ENCODE results near the gene PDXP. TPM values are rescaled to one million over a fixed set of nuclear protein-coding genes. Genes with fewer than 3 reads are reported as not detected.
A peak's percentile ranks its signal among the peaks of the same experiment; 100 is the strongest.

Gene PDXP
- total RNA-seq, 4 donors from 2014 or later: 10.3 to 28.7 (median 16.6) TPM

GRCh38 chr22:37627121-37627520 lies 31.4 kb upstream of the PDXP start:
- ATAC-seq: no peak
- TF ChIP-seq CTCF (IDR thresholded peaks at IDR 0.05 in 4 of 5, conservative IDR thresholded peaks at IDR 0.05 in 1 of 5) (no peak), POLR2A (IDR thresholded peaks at IDR 0.05) (no peak)
- in situ Hi-C loops (cut with MboI; ENCODE audit: low sequenced_read_pairs in 4 of 4): loop anchor here in 2 of 4 donors (10.0 to 25.0 kb wide), 3 partner anchors 58 to 160 kb away; partner anchors contain the start of genes NOL12 (in 1 of the 2) and TRIOBP (in 1 of the 2)
- H3K4me3 ChIP-seq: no peak overlapping the region
- intact Hi-C loops (cut with DNase I; ENCODE audit: low total_unique reads): loop anchor here (5.0 kb wide), 1 partner anchor 50 kb away; the partner anchor contains the start of gene LGALS1
- H3K9me3 ChIP-seq: no peaks in the 10 kb centered on the region
- peaks cover 14 to 15% of the 10 kb centered on the region in 2 donors for H3K4me1 ChIP-seq
- H3K27me3 ChIP-seq: no peaks in the 10 kb centered on the region
- H3K36me3 ChIP-seq: peaks cover 0 to 45% of the 10 kb centered on the region in 2 donors
- no peak for DNase-seq
- H3K27ac ChIP-seq: peak overlapping the region in 3 of 4 donors; percentile 37 to 76 (median 63)

- Histone ChIP-seq H3K9me3 (no peaks in the 10 kb centered on the region), H3K36me3 (peaks cover 0 to 49% of the 10 kb centered on the region in 2 donors), H3K27me3 (no peaks in the 10 kb centered on the region), H3K4me1 (peaks cover 14 to 15% of the 10 kb centered on the region in 2 donors), H3K27ac (peak overlapping the region in 1 of 4 donors; percentile 37), H3K4me3 (no peak overlapping the region)
- DNase-seq (no peak), ATAC-seq (no peak)
- TF ChIP-seq CTCF (IDR thresholded peaks at IDR 0.05 in 4 of 5, conservative IDR thresholded peaks at IDR 0.05 in 1 of 5): no peak
- TF ChIP-seq POLR2A (IDR thresholded peaks at IDR 0.05): no peak
- intact Hi-C loops (cut with DNase I; ENCODE audit: low total_unique reads): loop anchor here (5.0 kb wide), 1 partner anchor 50 kb away; the partner anchor contains the start of gene LGALS1
- in situ Hi-C loops (cut with MboI; ENCODE audit: low sequenced_read_pairs in 4 of 4): loop anchor here in 2 of 4 donors (10.0 to 25.0 kb wide), 3 partner anchors 57 to 160 kb away; partner anchors contain the start of genes NOL12 (in 1 of the 2) and TRIOBP (in 1 of the 2)
These were observed 31.0 kb upstream of the PDXP start for GRCh38 chr22:37627545-37627944.

- Histone ChIP-seq H3K4me1 (peaks cover 23 to 27% of the 10 kb centered on the region in 2 donors), H3K27ac (no peak overlapping the region), H3K9me3 (no peaks in the 10 kb centered on the region), H3K27me3 (no peaks in the 10 kb centered on the region), H3K36me3 (peaks cover 0 to 54% of the 10 kb centered on the region in 2 donors), H3K4me3 (no peak overlapping the region)
- no peak for DNase-seq
- in situ Hi-C loops (cut with MboI; ENCODE audit: low sequenced_read_pairs in 4 of 4) (loop anchor here in 2 of 4 donors (10.0 to 25.0 kb wide), 3 partner anchors 56 to 158 kb away; partner anchors contain the start of genes NOL12 (in 1 of the 2) and TRIOBP (in 1 of the 2)), intact Hi-C loops (cut with DNase I; ENCODE audit: low total_unique reads) (loop anchor here (5.0 kb wide), 1 partner anchor 48 kb away; the partner anchor contains the start of gene LGALS1)
- no peak for ATAC-seq
- TF ChIP-seq CTCF (IDR thresholded peaks at IDR 0.05 in 4 of 5, conservative IDR thresholded peaks at IDR 0.05 in 1 of 5): no peak
- no peak for TF ChIP-seq POLR2A (IDR thresholded peaks at IDR 0.05)
These were observed 29.7 kb upstream of the PDXP start for GRCh38 chr22:37628830-37629229.

GRCh38 chr22:37629928-37630327 lies 28.6 kb upstream of the PDXP start:
- Histone ChIP-seq H3K4me3 (no peak overlapping the region), H3K36me3 (peaks cover 0 to 47% of the 10 kb centered on the region in 2 donors), H3K27ac (no peak overlapping the region), H3K4me1 (peaks cover 34 to 38% of the 10 kb centered on the region in 2 donors), H3K27me3 (no peaks in the 10 kb centered on the region), H3K9me3 (no peaks in the 10 kb centered on the region)
- intact Hi-C loops (cut with DNase I; ENCODE audit: low total_unique reads): loop anchor here (5.0 kb wide), 1 partner anchor 47 kb away; the partner anchor contains the start of gene LGALS1
- no peak for DNase-seq
- in situ Hi-C loops (cut with MboI; ENCODE audit: low sequenced_read_pairs in 4 of 4): loop anchor here in 2 of 4 donors (10.0 to 25.0 kb wide), 3 partner anchors 55 to 157 kb away; partner anchors contain the start of genes NOL12 (in 1 of the 2) and TRIOBP (in 1 of the 2)
- TF ChIP-seq CTCF (IDR thresholded peaks at IDR 0.05 in 4 of 5, conservative IDR thresholded peaks at IDR 0.05 in 1 of 5) (no peak), POLR2A (IDR thresholded peaks at IDR 0.05) (no peak)
- no peak for ATAC-seq
